Liver (tissue), 3 donors: ENCODE data around the gene OLIG2.

Source experiments
- FOXA1 ChIP-seq: IDR thresholded peaks from 2 replicates; pipeline ENCODE4 v1.6.1; 2016; ENCODE audit warnings: antibody characterized with exemption
- HNF4A ChIP-seq, 2 donors: conservative IDR thresholded peaks; 2 replicates each; pipeline ENCODE4 v1.6.1; 2016; ENCODE audit warnings: antibody characterized with exemption in 2 of 2, mild to moderate bottlenecking in 2 of 2
- JUND ChIP-seq, 2 donors: IDR thresholded peaks; 2 replicates each; pipeline ENCODE4 v1.6.1; 2016; ENCODE audit warnings: antibody characterized with exemption in 2 of 2
- SP1 ChIP-seq: IDR thresholded peaks from 2 replicates; pipeline ENCODE4 v1.6.1; 2018; ENCODE audit warnings: antibody characterized with exemption, mild to moderate bottlenecking
- TAF1 ChIP-seq: conservative IDR thresholded peaks from 2 replicates; pipeline ENCODE4 v1.6.1; 2016; ENCODE audit warnings: antibody characterized with exemption, mild to moderate bottlenecking
- YY1 ChIP-seq: IDR thresholded peaks from 2 replicates; pipeline ENCODE4 v1.6.1; 2016; ENCODE audit warnings: antibody characterized with exemption, mild to moderate bottlenecking
- TF ChIP-seq, protein P1 (sequence below): fragments of 150-350 bp; IDR thresholded peaks from 2 replicates; pipeline ENCODE4 v1.5.1; 2017; ENCODE audit warnings: improper control_type of control experiment, low read depth, low read length; ENCODE audit not compliant: missing input control
- TF ChIP-seq, protein P2 (sequence below): IDR thresholded peaks from 2 replicates; pipeline ENCODE4 v1.6.1; 2016; ENCODE audit warnings: antibody characterized with exemption, mild to moderate bottlenecking
- TF ChIP-seq, protein P3 (sequence below): IDR thresholded peaks from 2 replicates; pipeline ENCODE4 v1.6.1; 2016; ENCODE audit warnings: antibody characterized with exemption
- TF ChIP-seq, protein P4 (sequence below): IDR thresholded peaks from 2 replicates; pipeline ENCODE4 v1.6.1; 2016; ENCODE audit warnings: antibody characterized with exemption
- donor health status: healthy.
- donor health status: healthy.

DNA sequence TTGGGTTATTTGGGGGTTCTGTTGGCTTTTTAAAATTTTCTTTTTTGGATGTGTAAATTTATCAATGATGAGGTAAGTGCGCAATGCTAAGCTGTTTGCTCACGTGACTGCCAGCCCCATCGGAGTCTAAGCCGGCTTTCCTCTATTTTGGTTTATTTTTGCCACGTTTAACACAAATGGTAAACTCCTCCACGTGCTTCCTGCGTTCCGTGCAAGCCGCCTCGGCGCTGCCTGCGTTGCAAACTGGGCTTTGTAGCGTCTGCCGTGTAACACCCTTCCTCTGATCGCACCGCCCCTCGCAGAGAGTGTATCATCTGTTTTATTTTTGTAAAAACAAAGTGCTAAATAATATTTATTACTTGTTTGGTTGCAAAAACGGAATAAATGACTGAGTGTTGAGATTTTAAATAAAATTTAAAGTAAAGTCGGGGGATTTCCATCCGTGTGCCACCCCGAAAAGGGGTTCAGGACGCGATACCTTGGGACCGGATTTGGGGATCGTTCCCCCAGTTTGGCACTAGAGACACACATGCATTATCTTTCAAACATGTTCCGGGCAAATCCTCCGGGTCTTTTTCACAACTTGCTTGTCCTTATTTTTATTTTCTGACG lies 3.1 kb downstream of the OLIG2 start:
- TF ChIP-seq, protein P1, sequence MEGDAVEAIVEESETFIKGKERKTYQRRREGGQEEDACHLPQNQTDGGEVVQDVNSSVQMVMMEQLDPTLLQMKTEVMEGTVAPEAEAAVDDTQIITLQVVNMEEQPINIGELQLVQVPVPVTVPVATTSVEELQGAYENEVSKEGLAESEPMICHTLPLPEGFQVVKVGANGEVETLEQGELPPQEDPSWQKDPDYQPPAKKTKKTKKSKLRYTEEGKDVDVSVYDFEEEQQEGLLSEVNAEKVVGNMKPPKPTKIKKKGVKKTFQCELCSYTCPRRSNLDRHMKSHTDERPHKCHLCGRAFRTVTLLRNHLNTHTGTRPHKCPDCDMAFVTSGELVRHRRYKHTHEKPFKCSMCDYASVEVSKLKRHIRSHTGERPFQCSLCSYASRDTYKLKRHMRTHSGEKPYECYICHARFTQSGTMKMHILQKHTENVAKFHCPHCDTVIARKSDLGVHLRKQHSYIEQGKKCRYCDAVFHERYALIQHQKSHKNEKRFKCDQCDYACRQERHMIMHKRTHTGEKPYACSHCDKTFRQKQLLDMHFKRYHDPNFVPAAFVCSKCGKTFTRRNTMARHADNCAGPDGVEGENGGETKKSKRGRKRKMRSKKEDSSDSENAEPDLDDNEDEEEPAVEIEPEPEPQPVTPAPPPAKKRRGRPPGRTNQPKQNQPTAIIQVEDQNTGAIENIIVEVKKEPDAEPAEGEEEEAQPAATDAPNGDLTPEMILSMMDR: no peak
- no peak for TF ChIP-seq JUND (IDR thresholded peaks at IDR 0.05)
- no peak for TF ChIP-seq TAF1
- no peak for TF ChIP-seq HNF4A (conservative IDR thresholded peaks at IDR 0.05)
- TF ChIP-seq, protein P2, sequence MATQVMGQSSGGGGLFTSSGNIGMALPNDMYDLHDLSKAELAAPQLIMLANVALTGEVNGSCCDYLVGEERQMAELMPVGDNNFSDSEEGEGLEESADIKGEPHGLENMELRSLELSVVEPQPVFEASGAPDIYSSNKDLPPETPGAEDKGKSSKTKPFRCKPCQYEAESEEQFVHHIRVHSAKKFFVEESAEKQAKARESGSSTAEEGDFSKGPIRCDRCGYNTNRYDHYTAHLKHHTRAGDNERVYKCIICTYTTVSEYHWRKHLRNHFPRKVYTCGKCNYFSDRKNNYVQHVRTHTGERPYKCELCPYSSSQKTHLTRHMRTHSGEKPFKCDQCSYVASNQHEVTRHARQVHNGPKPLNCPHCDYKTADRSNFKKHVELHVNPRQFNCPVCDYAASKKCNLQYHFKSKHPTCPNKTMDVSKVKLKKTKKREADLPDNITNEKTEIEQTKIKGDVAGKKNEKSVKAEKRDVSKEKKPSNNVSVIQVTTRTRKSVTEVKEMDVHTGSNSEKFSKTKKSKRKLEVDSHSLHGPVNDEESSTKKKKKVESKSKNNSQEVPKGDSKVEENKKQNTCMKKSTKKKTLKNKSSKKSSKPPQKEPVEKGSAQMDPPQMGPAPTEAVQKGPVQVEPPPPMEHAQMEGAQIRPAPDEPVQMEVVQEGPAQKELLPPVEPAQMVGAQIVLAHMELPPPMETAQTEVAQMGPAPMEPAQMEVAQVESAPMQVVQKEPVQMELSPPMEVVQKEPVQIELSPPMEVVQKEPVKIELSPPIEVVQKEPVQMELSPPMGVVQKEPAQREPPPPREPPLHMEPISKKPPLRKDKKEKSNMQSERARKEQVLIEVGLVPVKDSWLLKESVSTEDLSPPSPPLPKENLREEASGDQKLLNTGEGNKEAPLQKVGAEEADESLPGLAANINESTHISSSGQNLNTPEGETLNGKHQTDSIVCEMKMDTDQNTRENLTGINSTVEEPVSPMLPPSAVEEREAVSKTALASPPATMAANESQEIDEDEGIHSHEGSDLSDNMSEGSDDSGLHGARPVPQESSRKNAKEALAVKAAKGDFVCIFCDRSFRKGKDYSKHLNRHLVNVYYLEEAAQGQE: no peak
- no peak for TF ChIP-seq SP1
- no peak for TF ChIP-seq YY1
- no peak for TF ChIP-seq FOXA1
- TF ChIP-seq, protein P3, sequence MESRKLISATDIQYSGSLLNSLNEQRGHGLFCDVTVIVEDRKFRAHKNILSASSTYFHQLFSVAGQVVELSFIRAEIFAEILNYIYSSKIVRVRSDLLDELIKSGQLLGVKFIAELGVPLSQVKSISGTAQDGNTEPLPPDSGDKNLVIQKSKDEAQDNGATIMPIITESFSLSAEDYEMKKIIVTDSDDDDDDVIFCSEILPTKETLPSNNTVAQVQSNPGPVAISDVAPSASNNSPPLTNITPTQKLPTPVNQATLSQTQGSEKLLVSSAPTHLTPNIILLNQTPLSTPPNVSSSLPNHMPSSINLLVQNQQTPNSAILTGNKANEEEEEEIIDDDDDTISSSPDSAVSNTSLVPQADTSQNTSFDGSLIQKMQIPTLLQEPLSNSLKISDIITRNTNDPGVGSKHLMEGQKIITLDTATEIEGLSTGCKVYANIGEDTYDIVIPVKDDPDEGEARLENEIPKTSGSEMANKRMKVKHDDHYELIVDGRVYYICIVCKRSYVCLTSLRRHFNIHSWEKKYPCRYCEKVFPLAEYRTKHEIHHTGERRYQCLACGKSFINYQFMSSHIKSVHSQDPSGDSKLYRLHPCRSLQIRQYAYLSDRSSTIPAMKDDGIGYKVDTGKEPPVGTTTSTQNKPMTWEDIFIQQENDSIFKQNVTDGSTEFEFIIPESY: no peak
- TF ChIP-seq, protein P4, sequence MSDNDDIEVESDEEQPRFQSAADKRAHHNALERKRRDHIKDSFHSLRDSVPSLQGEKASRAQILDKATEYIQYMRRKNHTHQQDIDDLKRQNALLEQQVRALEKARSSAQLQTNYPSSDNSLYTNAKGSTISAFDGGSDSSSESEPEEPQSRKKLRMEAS: no peak
